ENCODE data around the gene SLC6A18.

GRCh38 chr5:1212881-1213280 lies 12.3 kb upstream of the SLC6A18 start:
- TF ChIP-seq CTCF (IDR thresholded peaks at IDR 0.05) (no peak), POLR2A (IDR thresholded peaks at IDR 0.05) (no peak)

Data from tibial nerve (tissue), 3 donors.